Fibroblast of the aortic adventitia (primary cell): ENCODE data around the gene LILRB4. TPM values are rescaled to one million over a fixed set of nuclear protein-coding genes. Genes with fewer than 3 reads are reported as not detected.
"Not testable (repeated sequence)": the region's sequence is repeated elsewhere in the genome, so short reads cannot be mapped to it uniquely, and the experiment has no call there.

ENCODE experiments used
- DNase-seq: peaks from one replicate; pipeline ENCODE4 v3.0.0-alpha.2; 2010; ENCODE audit warnings: low read depth
- H3K4me3 ChIP-seq: 2 replicates; pipeline ENCODE4 v1.5.1; 2011; ENCODE audit warnings: low read depth, mild to moderate bottlenecking, control low read depth, low read length, moderate library complexity
- CTCF ChIP-seq: IDR thresholded peaks from 2 replicates; pipeline ENCODE4 v1.5.1; 2011; ENCODE audit warnings: mild to moderate bottlenecking, low read length, control low read depth, inconsistent platforms; ENCODE audit not compliant: insufficient read depth
- total RNA-seq: library from RNA; depleted of rRNA; stranded (reverse); fragments of >200 nt; gene quantifications from 2 replicates; pipeline ENCODE4 v1.2.3, GENCODE V29; 2012; ENCODE audit warnings: low replicate concordance

LILRB4 gene
- not detected in 2 replicates for total RNA-seq

DNA sequence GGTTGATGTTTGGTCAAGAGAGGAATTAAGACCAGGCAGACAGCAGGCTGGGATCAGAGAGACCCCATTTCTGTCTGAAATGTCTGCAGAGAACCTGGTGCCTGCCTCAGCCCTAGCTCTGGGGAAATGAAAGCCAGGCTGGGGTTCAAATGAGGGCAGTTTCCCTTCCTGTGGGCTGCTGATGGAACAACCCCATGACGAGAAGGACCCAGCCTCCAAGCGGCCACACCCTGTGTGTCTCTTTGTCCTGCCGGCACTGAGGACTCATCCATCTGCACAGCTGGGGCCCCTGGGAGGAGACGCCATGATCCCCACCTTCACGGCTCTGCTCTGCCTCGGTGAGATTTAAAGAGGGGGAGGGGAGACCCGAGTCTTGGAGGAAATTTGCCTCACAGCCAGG is at the start of gene LILRB4:
Gene LILRB4, plus strand, starts transcription at position 256 of the 400 bp plus-strand sequence. Its CDS starts 49 bp downstream, at position 305.
- DNase-seq, result no peak
- no peak for TF ChIP-seq CTCF
- H3K4me3 ChIP-seq, result no peak within 1 kb of the TSS

- DNase-seq, result no peak
- H3K4me3 ChIP-seq, result no peak overlapping the region
- no peak for TF ChIP-seq CTCF
These were observed 48.1 kb upstream of the LILRB4 start for GRCh38 chr19:54614726-54615125.

- no peak for TF ChIP-seq CTCF
- H3K4me3 ChIP-seq, result no peak overlapping the region
- no peak for DNase-seq
These were observed 46.7 kb upstream of the LILRB4 start for GRCh38 chr19:54616057-54616456.

- DNase-seq, result no peak
- no peak overlapping the region for H3K4me3 ChIP-seq
- no peak for TF ChIP-seq CTCF
These were observed 45.8 kb upstream of the LILRB4 start for GRCh38 chr19:54616821-54617560.

DNA sequence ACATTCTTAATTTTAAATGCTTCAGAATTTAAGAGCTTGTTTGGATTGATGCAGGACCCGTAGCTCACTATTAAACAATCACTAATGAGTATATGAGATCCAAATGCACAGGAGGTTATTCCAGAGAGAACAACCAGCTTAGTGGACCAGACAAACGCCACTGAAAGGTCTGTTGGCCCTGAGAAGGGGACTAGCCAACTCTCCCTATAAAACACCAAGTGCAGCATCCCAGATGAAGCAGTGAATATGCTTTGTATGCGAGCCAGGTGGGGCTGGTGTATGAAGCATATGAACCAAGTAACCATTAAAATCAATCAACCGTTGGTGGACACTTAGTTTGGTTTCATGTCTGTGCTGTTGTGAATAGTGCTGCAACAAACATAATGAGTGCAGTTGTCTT is 42.3 kb upstream of the LILRB4 start:
- TF ChIP-seq CTCF, result no peak
- DNase-seq, result no peak
- no peak overlapping the region for H3K4me3 ChIP-seq

DNA sequence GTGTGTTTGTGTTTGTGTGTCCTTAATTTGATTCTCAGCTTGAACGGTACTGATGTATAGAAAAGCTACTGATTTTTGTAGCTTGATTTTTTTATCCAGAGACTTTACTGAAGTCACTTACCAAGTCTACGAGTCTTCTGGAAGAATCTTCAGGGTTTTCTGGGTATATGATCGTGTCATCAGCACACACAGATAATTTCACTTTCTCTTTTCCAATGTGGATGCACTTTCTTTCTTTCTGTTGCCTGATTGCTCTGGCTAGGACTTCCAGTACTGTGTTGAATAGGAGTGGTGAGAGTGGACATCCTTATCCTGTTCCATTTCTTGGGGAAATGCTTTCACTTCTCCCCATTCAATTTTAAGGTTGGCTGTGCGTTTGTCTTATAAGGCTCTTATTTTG is 40.4 kb upstream of the LILRB4 start:
- TF ChIP-seq CTCF, result no peak
- no peak overlapping the region for H3K4me3 ChIP-seq

DNA sequence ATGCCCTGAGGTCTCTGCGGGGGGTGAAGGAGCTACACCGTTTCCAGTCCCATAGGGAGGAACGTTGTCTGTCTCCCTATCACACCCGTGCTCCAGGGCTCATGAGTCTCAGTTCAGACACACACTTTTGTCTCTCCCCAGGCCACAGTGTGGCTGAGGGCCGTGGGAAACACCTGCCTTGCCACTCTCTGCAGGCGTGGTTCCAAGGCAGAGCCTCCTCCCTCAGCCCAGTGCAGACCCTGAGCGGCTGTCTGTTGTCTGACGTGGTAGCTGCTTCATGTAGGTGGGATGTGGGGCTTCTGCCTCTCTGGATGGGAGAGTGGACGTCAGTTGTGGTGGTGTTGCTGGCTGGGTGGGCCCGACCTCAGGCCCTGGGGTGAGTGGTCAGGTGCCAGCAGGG is 38.6 kb upstream of the LILRB4 start:
- not testable (repeated sequence) for DNase-seq

More for the DNA sequence above, 40.4 kb upstream of the LILRB4 start:
- no peak for DNase-seq

GRCh38 chr19:54624934-54625730 is 37.7 kb upstream of the LILRB4 start:
- not testable (repeated sequence) for H3K4me3 ChIP-seq, DNase-seq

More for the DNA sequence above, 38.6 kb upstream of the LILRB4 start:
- H3K4me3 ChIP-seq, result not testable (repeated sequence)
